ENCODE measurements around the gene OASL. TPM values are rescaled to one million over a fixed set of nuclear protein-coding genes. Genes with fewer than 3 reads are reported as not detected.

Gene OASL
- total and polyA plus RNA-seq, 2 donors from 2014 or later, result 1.0 TPM

GRCh38 chr12:121005346-121005815 is 33.7 kb downstream of the OASL start:
- TF ChIP-seq CTCF (IDR thresholded peaks at IDR 0.05; ENCODE audit: borderline replicate concordance, extremely low read depth, insufficient read depth), result peak; percentile 53
- no peak overlapping the region for H3K9ac ChIP-seq (ENCODE audit: low read length in 3 of 3)
- intact Hi-C loops (cut with DNase I), result no loop called here
- DNase-seq, result peak in 3 of 5 donors; percentile 22 to 54 (median 41)
- no peaks in the 10 kb centered on the region for H3K9me3 ChIP-seq (ENCODE audit: control insufficient read depth in 2 of 3, insufficient read depth in 1 of 3, low read length in 3 of 3)
- no peak overlapping the region for H3K27ac ChIP-seq (ENCODE audit: low read depth in 2 of 2, low read length in 2 of 2)
- H3K27me3 ChIP-seq (ENCODE audit: control insufficient read depth, insufficient read depth, low read length), result no peaks in the 10 kb centered on the region
- peaks cover 0 to 6% (median 0%) of the 10 kb centered on the region in 3 donors for H3K4me1 ChIP-seq (ENCODE audit: control insufficient read depth in 2 of 3, insufficient read depth in 2 of 3, low read depth in 1 of 3, low read length in 3 of 3)
- H3K4me3 ChIP-seq (ENCODE audit: low read length in 3 of 3), result no peak overlapping the region
- peaks cover 0 to 25% (median 2%) of the 10 kb centered on the region in 3 donors for H3K36me3 ChIP-seq (ENCODE audit: control insufficient read depth in 2 of 3, insufficient read depth in 3 of 3, low read length in 3 of 3)
- no peak for FAIRE-seq

DNA sequence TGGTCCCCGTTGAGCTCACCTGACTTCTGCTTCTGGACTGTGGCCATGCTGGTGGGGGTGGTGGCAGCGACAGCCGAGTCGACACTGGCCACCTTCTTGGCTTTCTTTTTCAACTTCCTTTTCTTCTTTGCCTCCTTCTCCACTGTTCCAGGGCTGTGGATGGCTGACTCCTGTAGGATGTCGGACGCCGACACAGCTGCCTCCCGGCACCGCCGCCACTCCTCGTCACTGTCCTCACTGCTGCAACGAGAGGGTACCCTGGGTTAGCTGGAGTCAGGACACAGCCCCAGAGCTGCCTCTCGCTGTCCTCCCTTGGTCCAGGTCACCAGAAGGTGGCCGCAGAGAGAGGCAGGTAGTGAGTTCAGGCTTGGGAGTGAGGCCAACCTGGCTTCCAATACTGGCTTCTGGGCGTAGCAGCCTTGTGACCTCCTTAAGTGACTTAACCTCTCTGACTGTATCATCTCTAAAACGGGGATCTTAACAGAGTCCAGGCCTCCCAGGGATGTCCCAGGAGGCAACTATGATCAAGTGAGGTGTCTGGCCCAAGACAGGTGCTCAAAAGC is 34.7 kb downstream of the OASL start:
- no peak for TF ChIP-seq CTCF (IDR thresholded peaks at IDR 0.05; ENCODE audit: borderline replicate concordance, extremely low read depth, insufficient read depth)
- H3K36me3 ChIP-seq (ENCODE audit: control insufficient read depth in 2 of 3, insufficient read depth in 3 of 3, low read length in 3 of 3), result peaks cover 0 to 30% (median 0%) of the 10 kb centered on the region in 3 donors
- H3K9ac ChIP-seq (ENCODE audit: low read length in 3 of 3), result no peak overlapping the region
- no peaks in the 10 kb centered on the region for H3K9me3 ChIP-seq (ENCODE audit: control insufficient read depth in 2 of 3, insufficient read depth in 1 of 3, low read length in 3 of 3)
- no peak overlapping the region for H3K27ac ChIP-seq (ENCODE audit: low read depth in 2 of 2, low read length in 2 of 2)
- peaks cover 0 to 6% (median 0%) of the 10 kb centered on the region in 3 donors for H3K4me1 ChIP-seq (ENCODE audit: control insufficient read depth in 2 of 3, insufficient read depth in 2 of 3, low read depth in 1 of 3, low read length in 3 of 3)
- no peaks in the 10 kb centered on the region for H3K27me3 ChIP-seq (ENCODE audit: control insufficient read depth, insufficient read depth, low read length)
- no peak overlapping the region for H3K4me3 ChIP-seq (ENCODE audit: low read length in 3 of 3)
- DNase-seq (no peak), FAIRE-seq (no peak)
- intact Hi-C loops (cut with DNase I), result no loop called here

DNA sequence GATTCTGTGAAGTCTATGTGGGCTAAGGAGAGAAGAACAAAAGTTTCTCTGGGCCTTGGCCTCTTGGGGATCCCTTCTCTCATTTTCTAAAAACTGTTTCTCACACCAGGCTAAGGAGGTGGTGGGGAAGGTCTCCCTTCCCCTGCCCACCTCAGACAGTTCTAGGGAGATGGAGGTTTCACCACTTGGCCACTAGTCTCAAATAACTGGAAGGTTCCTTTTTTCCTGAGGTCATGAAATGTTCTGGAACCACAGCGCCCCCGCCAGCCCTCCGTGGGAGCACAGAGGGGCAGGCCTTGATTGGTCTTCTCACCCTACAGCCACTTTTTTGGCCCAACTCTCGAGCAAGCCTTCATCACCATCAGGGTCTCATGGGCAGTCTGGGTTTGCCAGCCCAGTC is 35.4 kb downstream of the OASL start:
- no peak for TF ChIP-seq CTCF (IDR thresholded peaks at IDR 0.05; ENCODE audit: borderline replicate concordance, extremely low read depth, insufficient read depth)
- no peak overlapping the region for H3K27ac ChIP-seq (ENCODE audit: low read depth in 2 of 2, low read length in 2 of 2)
- H3K4me3 ChIP-seq (ENCODE audit: low read length in 3 of 3), result no peak overlapping the region
- H3K9ac ChIP-seq (ENCODE audit: low read length in 3 of 3), result no peak overlapping the region
- no peak for DNase-seq
- intact Hi-C loops (cut with DNase I), result no loop called here
- H3K27me3 ChIP-seq (ENCODE audit: control insufficient read depth, insufficient read depth, low read length), result no peaks in the 10 kb centered on the region
- H3K4me1 ChIP-seq (ENCODE audit: control insufficient read depth in 2 of 3, insufficient read depth in 2 of 3, low read depth in 1 of 3, low read length in 3 of 3), result peaks cover 0 to 6% (median 0%) of the 10 kb centered on the region in 3 donors
- no peaks in the 10 kb centered on the region for H3K9me3 ChIP-seq (ENCODE audit: control insufficient read depth in 2 of 3, insufficient read depth in 1 of 3, low read length in 3 of 3)
- FAIRE-seq, result no peak
- peaks cover 0 to 30% (median 0%) of the 10 kb centered on the region in 3 donors for H3K36me3 ChIP-seq (ENCODE audit: control insufficient read depth in 2 of 3, insufficient read depth in 3 of 3, low read length in 3 of 3)

Data from kidney (tissue), 14 donors.